ENCODE data around the gene ZNF692.

Gene ZNF692

DNA sequence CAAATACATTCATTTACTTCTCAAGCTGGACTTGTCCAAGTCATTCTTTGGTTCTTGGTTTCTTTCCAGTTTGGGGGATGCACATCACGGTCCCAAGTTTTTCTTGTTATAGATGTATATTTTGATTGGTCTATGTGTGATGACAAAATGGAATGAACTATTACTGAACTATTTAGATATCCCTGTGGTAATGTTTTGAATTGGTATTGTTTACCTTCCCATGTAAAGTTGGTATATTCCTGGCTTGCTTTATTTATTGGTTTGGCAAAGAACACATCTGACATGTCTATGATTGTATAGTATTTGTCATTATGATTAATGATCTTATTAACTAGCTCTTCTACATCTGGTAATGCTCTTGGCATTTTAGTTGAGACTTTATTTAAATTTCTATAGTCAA is 22.4 kb upstream of the ZNF692 start:
- no peak for DNase-seq

DNA sequence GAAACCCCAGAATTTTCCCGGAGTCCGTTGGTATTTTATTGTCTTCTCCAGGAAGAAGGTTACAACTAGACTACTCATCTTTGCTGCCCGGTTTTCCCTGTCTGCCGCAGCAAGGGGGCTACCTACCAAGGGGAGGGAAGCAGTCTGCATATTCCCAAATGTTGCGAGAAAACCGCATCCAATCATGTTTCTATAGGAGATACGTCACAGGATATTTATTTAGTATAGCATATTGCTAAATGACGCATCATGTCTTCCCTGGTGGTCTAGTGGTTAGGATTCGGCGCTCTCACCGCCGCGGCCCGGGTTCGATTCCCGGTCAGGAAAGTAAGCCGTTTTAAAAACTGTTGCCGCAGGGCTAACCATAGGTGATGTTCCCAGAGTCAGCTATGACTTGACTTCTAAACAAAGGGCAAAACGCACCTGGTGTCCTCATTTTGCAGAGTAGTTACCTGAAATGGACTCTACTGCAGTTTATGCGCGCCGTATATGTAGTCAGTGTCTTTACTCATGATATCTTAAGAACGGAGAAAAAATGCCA is 15.2 kb upstream of the ZNF692 start:
- DNase-seq, result peak; percentile 90

DNA sequence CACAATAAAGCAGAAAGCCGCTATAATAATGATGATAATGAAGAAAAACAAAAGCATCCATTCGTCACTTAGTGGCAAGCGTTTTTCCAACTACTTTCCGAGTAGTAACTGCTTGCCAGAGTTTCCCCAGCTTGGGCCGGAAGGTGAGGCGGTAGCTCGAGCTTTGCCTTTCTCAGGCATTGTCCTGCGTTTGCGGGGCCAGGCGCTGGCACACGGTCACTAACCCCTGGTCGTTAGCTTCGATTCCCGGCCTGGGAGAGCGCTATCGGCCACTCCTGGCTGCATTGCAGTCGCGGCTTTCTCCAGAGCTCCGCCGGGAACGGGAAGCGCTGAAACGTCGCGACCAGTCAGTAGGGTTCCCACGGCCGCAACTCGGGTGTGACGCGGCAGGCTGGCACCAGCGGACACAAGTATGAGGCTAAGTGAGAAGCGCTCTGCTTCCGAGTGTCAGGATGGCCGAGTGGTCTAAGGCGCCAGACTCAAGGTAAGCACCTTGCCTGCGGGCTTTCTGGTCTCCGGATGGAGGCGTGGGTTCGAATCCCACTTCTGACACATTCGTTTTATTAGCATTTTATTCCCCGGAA is 14.6 kb upstream of the ZNF692 start:
- peak; percentile 94 for DNase-seq

DNA sequence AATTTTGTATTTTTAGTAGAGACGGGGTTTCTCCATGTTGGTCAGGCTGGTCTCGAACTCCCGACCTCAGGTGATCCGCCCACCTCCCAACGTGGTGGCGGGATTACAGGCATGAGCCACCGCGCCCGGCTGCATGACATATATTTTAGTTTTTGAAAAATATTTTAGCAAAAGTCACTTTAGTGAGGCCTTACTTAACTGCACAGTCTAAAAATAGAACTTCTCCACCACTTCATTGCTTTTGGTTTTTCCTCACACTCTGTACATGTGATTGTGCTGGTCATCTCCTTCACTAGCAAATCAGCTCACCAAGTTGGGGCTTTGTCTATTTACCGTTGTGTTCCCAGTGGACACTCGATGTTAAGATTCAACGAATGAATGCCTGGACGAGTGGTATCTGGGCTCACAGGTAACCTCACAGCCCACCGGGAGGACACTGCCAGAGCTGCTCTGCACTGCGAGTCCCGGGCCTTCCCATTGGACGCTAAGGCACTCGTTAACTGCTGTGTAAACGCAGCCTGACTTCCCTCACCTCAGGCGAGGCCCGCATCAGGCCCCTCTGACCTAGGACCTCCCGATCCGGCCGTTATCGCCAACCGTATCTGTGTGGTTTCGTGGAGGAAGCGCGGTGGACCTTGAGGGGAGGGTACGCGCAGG is 14.0 kb upstream of the ZNF692 start:
- peak; percentile 50 for DNase-seq

DNA sequence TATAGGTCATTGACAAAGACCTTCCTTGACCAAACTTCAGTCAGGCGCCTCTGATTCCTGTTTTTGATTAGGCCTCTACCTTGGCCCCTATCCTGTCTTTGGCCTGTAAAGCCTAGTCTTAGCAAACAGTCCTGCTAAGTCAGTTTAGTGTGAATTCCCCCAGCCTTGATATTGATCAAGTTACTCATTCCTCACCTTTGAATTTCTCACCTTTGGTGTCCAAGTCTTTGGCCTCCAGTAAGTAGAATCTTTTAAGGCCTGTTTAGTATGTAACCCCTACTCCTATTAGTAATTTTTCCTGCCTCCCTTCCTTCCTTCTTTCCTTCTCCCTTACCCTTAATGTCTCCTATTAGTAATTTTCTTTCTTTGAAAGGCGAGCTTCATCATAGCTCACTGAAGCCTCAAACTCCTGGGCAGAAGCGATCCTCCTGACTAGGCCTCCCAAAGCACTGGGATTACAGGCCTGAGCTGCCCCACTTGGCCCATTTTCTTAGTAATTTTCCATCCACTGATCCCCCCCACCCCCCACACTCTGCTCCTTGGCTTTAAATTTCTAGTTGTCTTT is 13.0 kb upstream of the ZNF692 start:
- no peak for DNase-seq

DNA sequence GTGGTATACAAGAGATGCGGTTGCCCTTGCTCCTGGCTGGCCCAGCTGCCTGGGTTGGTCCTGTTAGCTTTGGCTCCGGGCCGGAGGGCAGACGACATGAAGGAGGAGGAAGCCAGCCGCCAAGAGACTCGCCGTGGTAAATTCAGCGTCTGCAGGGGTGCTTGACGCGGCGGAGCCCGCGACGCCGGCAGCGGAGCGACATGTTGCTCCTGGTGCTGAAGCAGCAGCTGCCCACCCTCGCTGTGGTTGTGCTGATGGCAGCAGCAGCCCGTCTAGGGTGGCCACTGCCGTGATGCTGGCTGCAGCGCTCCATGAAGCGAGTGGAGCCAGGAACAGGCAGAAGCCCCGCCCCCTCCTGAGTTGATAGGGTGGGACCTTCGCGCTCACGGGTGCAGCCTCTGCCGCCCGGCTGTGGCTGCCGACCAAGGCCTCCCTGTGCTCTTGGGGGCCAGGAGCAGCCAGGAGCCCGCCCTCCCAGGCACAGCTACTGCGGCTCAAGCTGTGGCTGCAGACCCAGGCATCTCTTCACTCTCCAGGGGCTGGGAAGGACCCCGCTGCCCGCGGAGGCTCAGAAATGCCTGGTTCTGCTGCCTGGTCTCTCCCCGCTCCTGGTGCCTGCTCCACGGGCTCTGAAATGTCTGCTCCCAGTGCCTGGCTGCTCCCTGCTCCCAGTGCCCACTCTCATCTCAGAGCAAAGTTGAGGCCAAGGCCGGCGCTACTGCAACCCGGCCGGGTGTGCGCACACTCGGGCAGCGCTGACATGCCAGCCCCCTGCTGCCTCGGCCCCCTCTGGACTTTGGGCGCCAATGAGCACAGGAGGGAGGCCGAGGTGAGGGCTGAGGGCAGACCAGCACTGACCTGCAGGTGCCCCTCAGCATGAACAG is 4.4 kb upstream of the ZNF692 start:
- DNase-seq, result peak; percentile 83

DNA sequence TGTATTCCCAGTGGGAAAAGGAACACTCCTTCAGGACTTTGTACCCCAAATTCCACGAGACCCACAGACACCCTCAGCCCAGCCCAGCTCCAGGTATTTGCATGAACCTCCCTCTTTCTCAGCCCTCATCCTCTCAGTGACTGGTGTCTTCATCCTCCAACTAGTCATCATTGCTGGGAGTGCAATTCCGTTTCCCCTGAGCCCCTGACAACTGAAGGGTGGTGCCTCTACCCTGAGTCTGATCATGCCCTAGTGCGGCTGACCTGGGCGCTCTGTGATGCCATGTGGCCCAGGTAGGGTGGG is 3.8 kb upstream of the ZNF692 start:
- DNase-seq, result no peak

DNA sequence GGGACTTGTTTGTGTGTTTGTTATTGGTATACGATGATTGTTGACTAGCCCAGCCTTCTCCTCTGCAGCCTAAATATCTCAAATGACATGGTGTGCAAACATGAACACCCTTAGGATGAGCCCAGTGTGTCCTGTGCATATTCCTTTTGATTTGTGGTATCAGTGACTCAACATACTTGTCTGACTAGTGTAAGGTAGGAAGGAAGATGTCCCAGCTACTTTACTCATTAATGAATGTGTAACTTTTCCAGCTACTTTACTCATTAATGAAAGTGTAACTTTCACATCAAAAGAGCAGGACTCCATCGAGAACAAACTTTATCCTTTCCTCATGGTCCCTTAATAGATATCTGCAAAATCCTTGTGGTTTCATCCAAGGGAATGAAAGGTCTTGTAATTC is 2.7 kb upstream of the ZNF692 start:
- no peak for DNase-seq

DNA sequence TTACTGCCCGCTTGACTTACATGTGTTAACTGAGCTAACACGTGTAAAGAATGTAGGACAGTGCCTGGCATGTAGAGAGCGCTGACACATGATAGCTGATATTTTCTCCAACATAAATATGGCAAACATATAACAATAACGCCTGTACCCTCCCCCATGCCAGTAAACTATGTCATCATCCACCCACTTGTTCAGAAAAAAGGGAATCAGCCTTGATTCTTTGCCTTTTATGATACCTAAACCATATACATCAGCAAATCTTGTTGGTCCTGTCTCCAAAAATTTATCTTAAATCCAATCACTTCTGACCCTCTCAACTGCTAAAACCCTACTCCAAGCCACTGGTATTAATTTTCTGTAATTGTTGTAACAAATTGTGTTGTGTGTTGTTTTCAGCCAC is 1.1 kb upstream of the ZNF692 start:
- no peak for DNase-seq

DNA sequence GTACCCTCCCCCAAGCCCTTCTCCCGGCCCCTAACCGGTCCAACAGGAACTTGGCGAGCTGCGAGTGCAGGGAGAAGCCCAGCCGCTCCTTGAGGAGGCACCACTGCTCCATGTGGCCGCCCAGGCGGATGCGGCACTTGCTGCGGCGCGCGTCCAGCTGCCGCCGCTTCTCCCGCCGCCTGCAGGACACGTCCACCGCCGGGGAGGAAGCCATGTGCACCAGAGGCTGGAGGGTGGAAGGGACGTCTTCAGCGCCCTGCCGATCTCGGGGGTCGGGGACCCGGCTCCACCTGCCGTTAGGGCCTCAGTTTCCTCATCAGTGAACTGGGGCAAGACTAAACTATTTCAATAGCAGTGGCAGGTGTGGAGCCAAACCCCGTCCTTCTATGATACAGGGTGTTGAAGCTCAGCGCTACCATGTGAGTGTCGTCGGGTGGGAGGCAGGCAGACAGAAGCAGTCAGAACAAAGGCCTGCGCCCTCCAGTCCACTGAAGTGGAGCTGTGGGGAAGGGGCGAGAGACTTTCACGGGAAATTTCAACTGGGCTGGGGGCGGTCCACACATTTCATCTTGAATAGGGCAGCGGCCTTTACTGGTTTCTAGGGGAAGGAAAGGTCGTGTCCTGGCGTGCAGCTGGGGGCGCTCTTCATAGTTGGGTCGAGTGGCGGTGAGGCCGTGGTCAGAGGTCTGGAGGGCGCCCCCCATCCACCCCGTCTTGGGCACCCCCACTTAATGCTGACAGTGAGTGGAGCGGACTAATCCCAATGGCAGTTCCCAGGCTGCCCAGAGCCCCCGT is 592 bp downstream of the ZNF692 start:
- peak; percentile 22 for DNase-seq

DNA sequence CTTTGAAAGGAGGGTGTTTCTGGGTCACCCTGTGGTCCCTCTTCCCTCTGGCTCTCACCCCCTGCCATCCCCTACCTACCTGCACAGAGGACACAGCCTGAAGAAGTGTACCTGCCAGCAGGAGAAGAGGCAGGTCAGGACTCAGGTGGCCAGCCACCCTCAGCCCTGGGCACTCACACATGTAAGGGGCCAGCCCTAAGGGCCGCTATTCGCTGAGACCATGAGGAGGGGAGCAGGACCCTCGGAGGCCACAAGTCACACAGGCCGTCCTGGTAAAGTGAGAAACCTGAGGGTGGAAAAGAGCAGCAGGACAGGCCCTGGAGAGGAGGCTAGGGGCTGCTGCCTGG is 1.2 kb downstream of the ZNF692 start:
- DNase-seq, result no peak

DNA sequence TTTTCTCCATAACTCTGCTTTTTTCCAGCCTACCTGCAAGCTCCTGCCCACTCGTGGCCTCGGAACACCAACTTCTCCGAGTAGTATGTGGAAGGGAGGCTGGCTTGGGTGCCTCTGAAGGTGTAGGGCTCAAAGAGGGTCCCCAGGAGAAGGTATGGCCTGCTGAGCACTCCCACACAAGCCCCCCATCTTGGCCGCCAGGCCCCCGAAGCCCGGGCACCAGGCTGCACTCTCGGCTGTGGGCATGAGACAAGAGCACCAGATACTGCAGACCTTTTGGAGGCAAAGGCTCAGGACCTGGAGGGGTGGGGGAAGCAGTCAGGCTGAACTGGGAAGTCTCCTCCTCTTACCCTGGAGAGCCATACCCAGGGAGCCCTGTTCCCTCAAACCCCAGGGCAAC is 1.7 kb downstream of the ZNF692 start:
- no peak for DNase-seq

DNA sequence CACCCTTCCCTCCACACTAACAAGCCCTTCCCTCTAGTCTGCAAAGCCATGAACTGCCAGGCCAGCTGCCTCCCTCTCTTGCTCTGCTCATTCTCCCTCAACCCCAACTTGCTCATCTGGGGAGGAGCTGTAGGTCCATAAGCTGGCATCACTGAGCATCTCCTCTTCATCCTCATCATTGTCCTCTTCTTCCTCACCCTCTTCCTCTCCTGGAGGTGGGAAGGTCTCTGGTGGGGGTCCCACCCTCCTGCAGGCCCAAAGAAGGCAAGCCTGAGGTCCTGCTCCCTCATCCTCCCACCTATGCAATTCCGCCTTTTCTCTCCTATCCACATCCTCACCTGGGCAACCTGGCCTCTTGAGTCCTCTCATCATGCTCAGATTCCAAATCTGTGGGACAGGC is 2.7 kb downstream of the ZNF692 start:
- DNase-seq, result no peak

DNA sequence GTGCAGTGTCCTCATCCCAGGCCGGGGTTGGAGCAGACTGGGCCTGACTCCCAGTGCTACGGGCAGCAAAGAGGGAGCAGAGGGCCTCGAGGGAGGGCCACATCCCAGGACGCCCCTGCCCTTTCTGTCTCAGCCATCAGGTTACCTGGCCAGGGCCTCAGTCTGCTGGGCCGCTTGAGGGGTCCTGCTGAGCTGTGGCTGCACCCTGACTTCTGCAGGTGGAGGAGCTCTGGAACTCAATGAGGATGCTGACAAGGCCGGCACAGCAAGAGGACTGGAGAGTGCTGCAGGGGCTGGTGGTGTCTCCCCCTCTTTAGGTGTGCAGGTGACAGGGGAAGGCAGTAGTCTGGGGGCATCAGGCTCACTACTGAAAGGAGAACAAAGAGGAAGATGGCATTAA is 3.3 kb downstream of the ZNF692 start:
- DNase-seq, result no peak

DNA sequence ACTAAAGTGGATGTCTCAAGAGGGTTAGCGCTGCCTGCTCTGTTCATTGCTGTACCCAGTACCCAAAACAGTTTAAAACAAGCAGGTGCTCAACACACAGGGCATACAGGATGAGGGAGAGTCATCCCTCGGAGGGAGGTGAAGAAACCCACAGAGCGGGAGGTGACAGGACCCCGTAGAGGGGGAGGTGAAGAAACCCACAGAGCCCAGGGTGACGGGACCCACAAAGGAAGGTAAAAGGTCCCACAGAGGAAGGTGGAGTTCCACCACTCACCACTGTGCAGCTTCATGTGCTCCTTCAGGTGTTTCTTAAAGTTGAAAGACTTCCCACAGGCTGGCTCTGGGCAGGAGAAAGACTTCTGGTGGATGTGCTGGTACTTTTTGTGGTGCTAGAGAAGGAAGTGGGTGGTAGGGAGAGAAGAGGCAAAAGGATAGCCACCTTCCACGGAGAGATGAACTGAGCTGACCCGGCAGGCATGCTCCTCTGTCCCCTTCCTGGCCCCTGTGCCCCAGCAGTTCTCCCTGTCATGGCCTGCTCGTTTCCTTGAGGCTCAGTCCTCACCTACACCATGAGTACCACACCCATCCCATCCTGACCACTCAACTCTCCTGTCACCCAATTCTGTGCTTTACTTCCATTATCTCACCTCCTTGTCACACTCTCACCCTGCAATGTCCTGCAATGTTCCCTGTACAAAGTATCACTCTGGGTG is 5.1 kb downstream of the ZNF692 start:
- DNase-seq, result peak; percentile 57

DNA sequence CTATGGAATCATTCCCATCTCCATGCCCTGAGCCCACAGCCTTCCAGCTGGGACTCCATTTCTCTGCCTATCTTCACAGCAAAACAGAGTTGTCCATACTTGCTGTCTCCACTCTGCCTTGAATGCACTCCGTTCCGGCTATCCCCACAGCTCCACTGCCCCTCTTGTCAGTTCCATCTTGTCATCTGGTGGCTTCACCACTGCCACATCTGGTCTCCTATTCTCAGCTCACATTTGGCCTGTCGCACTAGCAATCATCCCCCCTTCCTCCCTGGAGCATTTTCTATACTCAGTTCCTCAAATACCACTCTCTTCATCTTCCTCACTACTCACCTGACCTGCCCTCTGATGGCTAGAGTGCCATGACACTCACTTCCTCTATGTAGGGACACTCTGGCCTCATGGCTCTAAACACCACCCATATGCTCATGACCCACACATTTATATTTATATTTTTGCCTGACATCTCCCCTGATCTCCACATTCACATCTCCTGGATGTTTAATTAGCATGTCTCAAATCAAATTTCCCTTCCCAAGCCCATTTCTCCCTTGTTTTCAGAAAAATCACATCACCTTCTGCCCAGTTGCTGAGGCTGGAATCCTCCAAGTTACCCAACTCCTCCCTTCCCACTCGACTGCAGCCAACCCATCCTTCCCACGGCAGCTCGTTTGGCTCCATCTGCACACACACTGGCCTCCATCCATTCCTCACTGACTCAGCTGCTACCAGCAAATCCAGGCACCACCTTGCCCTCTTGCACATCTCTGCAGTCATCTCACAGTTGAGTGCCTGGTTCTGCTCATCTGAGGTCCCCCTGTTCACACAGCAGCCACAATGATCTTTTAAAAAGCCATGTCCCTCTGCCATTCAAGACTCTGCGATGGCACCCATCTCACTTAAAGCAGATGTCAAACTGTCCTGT is 6.1 kb downstream of the ZNF692 start:
- DNase-seq, result no peak

DNA sequence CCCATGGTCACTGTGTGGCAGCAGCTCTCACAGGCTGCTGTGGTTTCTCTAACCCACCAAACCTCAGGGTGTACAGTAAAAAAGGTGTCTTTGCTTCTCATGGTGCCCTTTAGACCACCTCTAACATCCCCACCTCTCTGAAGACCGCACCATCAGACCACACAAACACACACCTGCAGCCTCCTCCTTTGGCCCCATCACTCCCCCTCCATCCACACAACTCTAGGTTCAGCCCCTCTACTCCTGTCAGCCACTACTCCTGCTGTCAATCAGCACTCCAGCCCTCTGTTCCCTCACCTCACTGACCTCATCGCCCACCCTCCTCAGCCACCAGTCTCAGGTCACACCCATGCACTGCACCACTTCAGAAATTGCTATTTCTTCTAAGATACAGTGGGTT is 7.5 kb downstream of the ZNF692 start:
- no peak for DNase-seq

DNA sequence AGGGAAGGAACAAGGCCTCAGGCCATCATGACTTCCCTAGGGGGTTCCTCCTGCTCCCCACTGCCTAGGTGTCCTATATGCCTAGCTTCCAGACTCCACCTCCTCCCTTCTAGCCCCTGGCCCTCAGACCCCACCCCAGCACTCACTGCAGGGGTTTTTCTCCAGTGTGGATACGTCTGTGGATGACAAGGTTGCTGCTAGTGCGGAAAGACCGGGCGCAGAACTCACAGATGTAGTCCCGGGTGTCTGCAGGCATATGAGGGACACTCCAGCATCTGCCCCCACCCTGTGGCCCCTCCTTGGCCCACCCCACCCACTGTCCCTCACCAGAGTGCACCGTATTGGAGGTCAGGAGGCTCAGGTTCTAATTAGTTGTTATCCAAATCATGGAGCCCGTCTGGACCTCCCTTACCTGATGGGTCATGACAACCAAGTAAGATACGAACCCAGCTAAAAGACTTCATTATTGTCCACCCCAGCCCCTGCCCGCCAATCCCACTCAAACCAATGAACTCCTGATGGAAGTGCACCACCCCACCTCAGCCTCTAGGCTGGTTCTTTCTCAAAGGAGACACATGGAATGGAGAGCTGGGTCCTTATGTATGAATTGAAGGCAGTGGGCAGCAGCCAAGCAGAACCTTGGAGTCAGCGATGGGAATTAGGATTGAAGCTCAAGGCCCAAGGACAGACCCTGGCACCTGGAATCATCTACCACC is 8.2 kb downstream of the ZNF692 start:
- DNase-seq, result no peak

DNA sequence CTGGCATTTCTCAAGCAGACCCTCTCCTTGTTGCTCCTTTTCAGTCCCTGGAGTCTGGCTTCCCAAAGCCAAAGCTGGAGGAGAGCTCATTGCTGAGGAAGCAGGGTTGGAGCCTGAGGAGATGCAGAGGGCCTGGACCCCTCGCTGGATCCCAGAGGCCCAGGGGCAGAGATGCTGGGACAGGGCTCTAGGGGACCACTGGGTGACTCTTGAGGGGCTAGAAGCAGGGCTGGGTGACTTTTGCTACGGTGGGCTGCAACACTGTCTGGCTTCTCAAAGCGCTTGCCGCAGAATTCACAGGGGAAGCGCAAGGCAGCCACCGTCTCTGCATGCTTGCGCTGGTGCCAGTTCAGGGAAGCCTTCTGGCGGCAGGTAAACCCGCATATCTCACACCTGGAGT is 8.8 kb downstream of the ZNF692 start:
- no peak for DNase-seq

DNA sequence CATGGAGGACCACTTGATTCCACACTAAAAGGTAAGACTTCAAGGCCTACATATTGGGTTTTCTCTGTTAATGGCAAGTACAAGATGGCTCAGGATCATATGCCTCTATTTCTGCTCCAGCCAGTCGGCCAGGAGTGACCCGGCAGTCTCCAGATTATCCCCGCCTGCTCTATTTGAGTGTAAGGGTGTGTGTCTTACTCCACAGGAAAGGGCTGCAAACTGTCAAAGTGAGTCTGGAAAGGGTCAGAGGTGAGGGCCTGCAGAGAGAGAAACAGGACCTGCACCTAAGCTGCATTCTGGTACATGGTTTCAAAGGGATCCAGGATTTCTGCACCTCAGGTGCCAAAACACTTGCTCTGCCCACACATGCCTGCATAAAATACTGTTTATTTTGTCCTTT is 9.2 kb downstream of the ZNF692 start:
- no peak for DNase-seq

DNA sequence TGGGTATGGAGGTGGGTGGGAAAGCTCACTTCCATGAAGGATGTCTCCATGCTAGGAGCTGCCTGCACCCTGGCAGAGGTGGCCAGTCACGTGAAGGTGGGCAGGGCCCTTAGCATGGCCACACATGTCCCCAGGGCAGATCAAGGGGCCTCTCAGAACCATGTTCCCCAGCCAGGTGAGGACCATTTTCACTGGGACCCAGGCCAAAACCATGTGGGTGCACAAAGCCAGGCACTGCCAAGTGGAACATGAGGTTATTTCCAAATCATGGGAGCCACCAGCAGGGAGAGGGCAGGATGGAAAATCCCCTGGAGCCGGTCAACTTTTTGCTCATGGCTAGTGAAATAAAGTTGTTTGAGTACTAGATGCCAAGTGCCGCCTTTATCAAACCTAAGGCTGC is 9.7 kb downstream of the ZNF692 start:
- DNase-seq, result no peak

All from CD4-positive, alpha-beta T cell treated with Interleukin-12 subunit alpha and Interleukin-12 subunit beta, for 1 hour (primary cell).